Measurements from ENCODE around the gene MSH5. TPM values are rescaled to one million over a fixed set of nuclear protein-coding genes. Genes with fewer than 3 reads are reported as not detected.
A peak's percentile ranks its signal among the peaks of the same experiment; 100 is the strongest.

The MSH5 gene
- total RNA-seq, 2 experiments from 2014 or later = 104 to 218 TPM

GRCh38 chr6:31691078-31691463, 48.7 kb upstream of the MSH5 start:
- H3K9me2 ChIP-seq (ENCODE audit: insufficient read depth, low read length) = no peaks in the 10 kb centered on the region
- H3K79me2 ChIP-seq (ENCODE audit: insufficient read depth, low read depth, low read length) = no peaks in the 10 kb centered on the region
- H3K4me1 ChIP-seq (ENCODE audit: insufficient read depth, low read length, poor library complexity, severe bottlenecking) = peaks cover 12% of the 10 kb centered on the region
- peaks cover 81% of the 10 kb centered on the region for H3K36me3 ChIP-seq (ENCODE audit: insufficient read depth, low read length)
- H4K20me1 ChIP-seq (ENCODE audit: insufficient read depth, low read length) = no peaks in the 10 kb centered on the region
- TF ChIP-seq CTCF (conservative IDR thresholded peaks at IDR 0.05; ENCODE audit: low read length) (no peak), EZH2phosphoT487 (IDR thresholded peaks at IDR 0.05; ENCODE audit: borderline replicate concordance, low read depth, low read length) (no peak)
- no TSS peak for BruUV-seq (replicated peaks)
- CTCF ChIA-PET (ENCODE audit: unreplicated experiment) = interaction anchor here (0.6 kb wide), 1 partner anchor 50 kb away, joined by 3 read pairs; no protein-coding TSS in a partner anchor
- H3K4me3 ChIP-seq (ENCODE audit: low read depth, low read length, poor library complexity, severe bottlenecking) = no peak overlapping the region
- DNase-seq (ENCODE audit: low spot score) = no peak
- POLR2A ChIA-PET = interaction anchor here (0.9 kb wide), 2 partner anchors 23 kb away, joined by 3 read pairs; no protein-coding TSS in a partner anchor
- no peak overlapping the region for H3K4me2 ChIP-seq (ENCODE audit: low read length)
- intact Hi-C loops (cut with micrococcal nuclease; ENCODE audit: unreplicated experiment) = no loop called here
- no peak overlapping the region for H2AFZ ChIP-seq (ENCODE audit: low read length)
- H3K27ac ChIP-seq (ENCODE audit: low read depth, low read length, poor library complexity, severe bottlenecking) = no peak overlapping the region
- no peaks in the 10 kb centered on the region for H3K9me3 ChIP-seq (ENCODE audit: low read length)

- H2AFZ ChIP-seq (ENCODE audit: low read length) = no peak overlapping the region
- H3K4me3 ChIP-seq (ENCODE audit: low read depth, low read length, poor library complexity, severe bottlenecking) = no peak overlapping the region
- DNase-seq (ENCODE audit: low spot score) = no peak
- no TSS peak for BruUV-seq (replicated peaks)
- peaks cover 81% of the 10 kb centered on the region for H3K36me3 ChIP-seq (ENCODE audit: insufficient read depth, low read length)
- TF ChIP-seq EZH2phosphoT487 (IDR thresholded peaks at IDR 0.05; ENCODE audit: borderline replicate concordance, low read depth, low read length) = no peak
- TF ChIP-seq CTCF (conservative IDR thresholded peaks at IDR 0.05; ENCODE audit: low read length) = no peak
- H3K79me2 ChIP-seq (ENCODE audit: insufficient read depth, low read depth, low read length) = no peaks in the 10 kb centered on the region
- intact Hi-C loops (cut with micrococcal nuclease; ENCODE audit: unreplicated experiment) = no loop called here
- H3K9me2 ChIP-seq (ENCODE audit: insufficient read depth, low read length) = no peaks in the 10 kb centered on the region
- H3K4me2 ChIP-seq (ENCODE audit: low read length) = no peak overlapping the region
- POLR2A ChIA-PET = no interaction called here
- peaks cover 12% of the 10 kb centered on the region for H3K4me1 ChIP-seq (ENCODE audit: insufficient read depth, low read length, poor library complexity, severe bottlenecking)
- CTCF ChIA-PET (ENCODE audit: unreplicated experiment) = no interaction called here
- no peak overlapping the region for H3K27ac ChIP-seq (ENCODE audit: low read depth, low read length, poor library complexity, severe bottlenecking)
- H3K9me3 ChIP-seq (ENCODE audit: low read length) = no peaks in the 10 kb centered on the region
- no peaks in the 10 kb centered on the region for H4K20me1 ChIP-seq (ENCODE audit: insufficient read depth, low read length)
Measured at GRCh38 chr6:31691564-31692108, 48.2 kb upstream of the MSH5 start.

- POLR2A ChIA-PET = no interaction called here
- no peaks in the 10 kb centered on the region for H4K20me1 ChIP-seq (ENCODE audit: insufficient read depth, low read length)
- CTCF ChIA-PET (ENCODE audit: unreplicated experiment) = no interaction called here
Measured at GRCh38 chr6:31692353-31692752, 47.5 kb upstream of the MSH5 start.

More at GRCh38 chr6:31692353-31692752, 47.5 kb upstream of the MSH5 start:
- Histone ChIP-seq H3K4me2 (ENCODE audit: low read length) (no peak overlapping the region), H3K9me2 (ENCODE audit: insufficient read depth, low read length) (no peaks in the 10 kb centered on the region), H2AFZ (ENCODE audit: low read length) (no peak overlapping the region), H3K4me1 (ENCODE audit: insufficient read depth, low read length, poor library complexity, severe bottlenecking) (peaks cover 12% of the 10 kb centered on the region), H3K79me2 (ENCODE audit: insufficient read depth, low read depth, low read length) (no peaks in the 10 kb centered on the region), H3K36me3 (ENCODE audit: insufficient read depth, low read length) (peaks cover 80% of the 10 kb centered on the region), H3K4me3 (ENCODE audit: low read depth, low read length, poor library complexity, severe bottlenecking) (no peak overlapping the region), H3K9me3 (ENCODE audit: low read length) (no peaks in the 10 kb centered on the region), H3K27ac (ENCODE audit: low read depth, low read length, poor library complexity, severe bottlenecking) (no peak overlapping the region)
- DNase-seq (ENCODE audit: low spot score) = no peak
- TSS peak; percentile 48 for BruUV-seq (replicated peaks)
- TF ChIP-seq EZH2phosphoT487 (IDR thresholded peaks at IDR 0.05; ENCODE audit: borderline replicate concordance, low read depth, low read length) (no peak), CTCF (conservative IDR thresholded peaks at IDR 0.05; ENCODE audit: low read length) (no peak)
- intact Hi-C loops (cut with micrococcal nuclease; ENCODE audit: unreplicated experiment) = no loop called here

Data from OCI-LY7 (cell line).